GM12864 (cell line): Measurements from ENCODE around the gene DOK3.

Source experiments
- DNase-seq: peaks from one replicate; pipeline ENCODE4 v3.0.0-alpha.2; 2011; ENCODE audit warnings: low read depth
- H3K4me3 ChIP-seq: 2 replicates; pipeline ENCODE4 v1.5.1; 2011; ENCODE audit warnings: mild to moderate bottlenecking, low read depth, low read length, control low read depth
- CTCF ChIP-seq: IDR thresholded peaks from 2 replicates; pipeline ENCODE4 v1.5.1; 2011; ENCODE audit warnings: low read depth, mild to moderate bottlenecking, moderate library complexity, low read length, control low read depth, inconsistent platforms; ENCODE audit errors: missing control alignments

DOK3 gene

GRCh38 chr5:177553671-177554429, 44.2 kb upstream of the DOK3 start:
- H3K4me3 ChIP-seq, result peak overlapping the region; percentile 90
- no peak for DNase-seq
- no peak for TF ChIP-seq CTCF

DNA sequence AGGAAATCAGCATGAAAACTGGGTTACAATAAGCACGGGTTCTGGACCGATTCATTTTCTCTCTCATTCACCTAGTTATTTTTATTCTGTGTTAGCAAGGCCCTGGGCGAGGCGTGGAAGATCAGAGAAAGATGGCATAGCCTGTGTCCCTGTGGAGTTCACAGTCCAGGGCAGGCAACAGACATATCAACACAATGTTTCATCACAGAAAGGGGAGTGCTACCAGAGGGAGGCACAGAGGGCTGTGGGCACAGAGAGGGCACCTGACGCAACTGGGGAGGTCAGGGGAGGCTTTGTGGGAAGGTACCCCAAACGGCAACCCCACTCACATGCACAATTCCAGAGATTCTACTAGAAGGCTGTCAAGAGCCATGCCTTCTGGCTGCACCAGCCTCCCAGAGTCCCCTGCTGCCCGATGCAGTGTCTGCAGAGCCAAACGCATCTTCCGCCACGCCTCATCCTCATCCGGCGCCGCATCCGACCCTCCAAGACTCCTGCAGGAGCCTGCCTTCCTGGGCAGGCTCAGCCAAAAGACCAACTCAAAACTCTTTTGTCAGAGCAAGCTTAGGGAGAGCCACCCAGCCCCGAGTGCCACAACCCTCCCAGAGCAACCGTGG, 43.3 kb upstream of the DOK3 start:
- TF ChIP-seq CTCF, result no peak
- H3K4me3 ChIP-seq, result peak overlapping the region; percentile 90
- no peak for DNase-seq

GRCh38 chr5:177550122-177550521, 40.5 kb upstream of the DOK3 start:
- no peak overlapping the region for H3K4me3 ChIP-seq

DNA sequence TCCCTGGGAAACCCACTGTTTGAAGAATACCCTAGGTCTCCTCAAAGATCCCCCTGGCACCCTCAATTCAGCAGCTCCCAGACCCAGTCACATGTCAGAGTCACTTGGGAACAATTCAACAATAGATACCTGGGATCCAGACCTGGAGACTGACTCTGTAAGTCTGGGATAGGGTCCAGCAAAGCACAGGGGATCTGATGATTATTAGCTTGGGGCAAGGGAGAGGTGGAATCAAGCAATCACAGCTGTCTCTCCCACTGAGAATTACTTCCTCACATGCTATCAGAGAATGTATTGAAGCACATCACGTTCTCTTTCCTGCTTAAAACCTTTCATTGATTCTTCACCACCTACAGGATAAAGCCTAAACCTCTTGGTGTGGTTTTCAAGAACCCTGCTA, 38.9 kb upstream of the DOK3 start:
- no peak for DNase-seq
- no peak for TF ChIP-seq CTCF
- H3K4me3 ChIP-seq, result no peak overlapping the region

More at GRCh38 chr5:177550122-177550521, 40.5 kb upstream of the DOK3 start:
- TF ChIP-seq CTCF, result no peak
- no peak for DNase-seq

- H3K4me3 ChIP-seq, result no peak overlapping the region
- DNase-seq, result no peak
- TF ChIP-seq CTCF, result no peak
Measured at GRCh38 chr5:177547736-177548135, 38.1 kb upstream of the DOK3 start.

DNA sequence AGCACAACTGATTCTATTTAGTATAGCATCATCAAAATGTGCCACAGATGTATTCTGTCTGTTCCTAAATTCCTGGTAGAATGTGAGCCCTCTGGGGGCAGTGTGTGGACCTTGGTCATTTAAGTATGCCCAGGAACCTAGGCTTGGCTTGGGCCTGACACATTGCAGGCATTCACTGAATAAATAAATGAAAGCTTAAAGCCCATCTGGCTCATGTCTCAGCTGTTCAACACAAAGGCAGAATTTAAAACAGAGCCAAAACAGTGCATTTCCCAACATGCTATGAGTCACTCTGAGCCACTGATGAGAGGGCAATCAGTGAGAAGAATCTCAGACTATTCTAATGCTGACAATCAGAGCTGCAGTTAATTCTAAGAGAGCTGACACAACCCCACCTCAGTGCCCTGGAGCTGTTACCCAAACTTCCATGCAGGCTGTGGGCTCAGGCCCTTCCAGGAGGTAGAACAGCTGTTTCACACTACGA, 36.7 kb upstream of the DOK3 start:
- TF ChIP-seq CTCF, result no peak
- no peak for DNase-seq
- H3K4me3 ChIP-seq, result no peak overlapping the region
